Fibroblast of peridontal ligament (primary cell): Measurements from ENCODE around the gene STYXL2.

Experiments used
- DNase-seq: peaks from one replicate; pipeline ENCODE4 v3.0.0-alpha.2; 2010; ENCODE audit errors: extremely low read depth

Gene STYXL2

GRCh38 chr1:167107456-167107855, 13.6 kb downstream of the STYXL2 start:
- no peak for DNase-seq

GRCh38 chr1:167109125-167109524, 15.2 kb downstream of the STYXL2 start:
- no peak for DNase-seq

- DNase-seq: no peak
Observed at GRCh38 chr1:167110586-167110985, 16.7 kb downstream of the STYXL2 start.

GRCh38 chr1:167111868-167112709, 18.2 kb downstream of the STYXL2 start:
- DNase-seq: no peak

DNA sequence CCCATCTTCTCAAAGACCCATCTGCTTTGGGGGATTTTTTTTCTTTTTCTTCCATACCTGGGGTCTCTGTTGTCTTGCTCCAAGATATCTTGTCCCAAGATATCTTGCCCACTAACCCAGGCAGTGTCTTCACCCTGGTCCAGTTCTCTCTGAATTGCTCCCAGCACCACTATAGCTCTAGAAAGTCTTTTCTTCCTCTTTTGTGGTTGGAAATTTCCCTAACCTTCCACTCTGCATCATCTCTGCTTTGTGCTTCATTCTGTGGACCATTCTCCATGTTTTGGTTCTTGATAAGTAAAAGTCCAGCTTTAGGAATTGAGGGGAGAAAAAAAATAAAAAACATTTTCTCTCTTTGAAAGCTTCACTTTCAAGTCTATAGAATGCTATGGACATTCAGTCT, 20.9 kb downstream of the STYXL2 start:
- DNase-seq: no peak

DNA sequence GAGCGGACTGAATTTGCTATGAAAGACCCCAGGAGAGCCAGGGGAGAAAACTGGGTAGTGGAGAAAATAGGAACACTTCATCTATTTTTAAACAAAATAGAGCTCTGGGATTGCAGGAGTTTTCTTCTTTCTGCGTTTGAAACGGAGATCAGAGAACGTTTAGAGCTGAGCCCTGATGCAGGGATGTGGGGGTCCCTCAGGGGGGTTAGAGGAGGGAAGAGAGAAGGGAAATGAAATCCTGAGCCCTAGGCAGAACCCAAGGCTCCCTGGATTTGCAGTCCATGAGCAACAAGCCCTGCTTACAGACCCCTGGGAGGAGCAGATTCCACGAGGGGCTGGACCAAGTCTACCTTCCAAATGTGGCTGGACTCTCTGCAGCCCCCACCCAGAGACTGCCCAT, 21.8 kb downstream of the STYXL2 start:
- no peak for DNase-seq

DNA sequence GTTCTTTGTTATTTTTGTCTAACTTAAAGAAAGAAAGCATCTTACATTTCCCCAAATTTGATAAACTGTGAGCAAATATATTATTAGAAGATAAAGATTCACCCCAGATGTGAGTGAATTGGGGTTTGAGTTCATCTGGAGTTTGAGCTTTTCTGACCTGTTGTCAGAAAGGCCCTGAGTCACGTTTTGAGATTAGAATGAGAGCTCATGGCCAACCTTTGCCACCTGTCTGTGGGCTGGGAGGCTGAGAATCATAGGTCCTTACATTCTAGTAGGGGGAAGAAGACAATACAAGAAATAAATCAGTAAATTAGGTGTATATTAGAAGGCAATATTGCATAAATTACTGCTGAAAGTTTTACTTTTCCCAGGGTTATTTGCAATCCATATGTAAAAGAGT, 22.3 kb downstream of the STYXL2 start:
- no peak for DNase-seq

DNA sequence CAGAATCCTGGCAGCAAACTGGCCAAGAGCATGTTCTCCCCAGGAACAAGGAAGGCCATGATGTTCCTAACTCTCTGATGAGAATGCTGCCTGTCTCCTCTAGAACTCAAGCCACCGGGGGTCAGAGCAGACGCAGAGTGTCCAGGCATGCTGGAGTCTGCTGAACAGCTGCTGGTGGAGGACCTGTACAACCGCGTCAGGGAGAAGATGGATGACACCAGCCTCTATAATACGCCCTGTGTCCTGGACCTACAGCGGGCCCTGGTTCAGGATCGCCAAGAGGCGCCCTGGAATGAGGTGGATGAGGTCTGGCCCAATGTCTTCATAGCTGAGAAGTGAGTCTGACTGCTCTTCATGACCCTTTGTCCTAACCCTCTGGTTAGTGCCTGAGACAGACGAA, 23.4 kb downstream of the STYXL2 start:
- no peak for DNase-seq

GRCh38 chr1:167118188-167118587, 24.3 kb downstream of the STYXL2 start:
- no peak for DNase-seq

- DNase-seq: no peak
Observed at GRCh38 chr1:167119696-167120095, 25.8 kb downstream of the STYXL2 start.

DNA sequence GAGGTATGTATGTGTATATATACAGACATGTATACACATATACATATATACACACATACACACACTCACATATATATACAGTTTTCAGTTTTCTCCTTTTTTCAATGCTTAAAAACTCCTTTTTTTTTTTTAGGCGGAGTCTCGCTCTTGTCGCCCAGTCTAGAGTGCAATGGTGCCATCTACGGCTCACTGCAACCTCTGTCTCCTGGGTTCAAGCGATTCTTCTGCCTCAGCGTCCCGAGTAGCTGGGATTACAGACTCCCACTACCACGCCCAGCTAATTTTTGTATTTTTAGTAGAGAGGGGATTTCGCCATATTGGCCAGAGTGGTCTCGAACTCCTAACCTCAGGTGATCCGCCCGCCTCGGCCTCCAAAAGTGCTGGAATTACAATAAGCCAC, 27.0 kb downstream of the STYXL2 start:
- DNase-seq: no peak

- no peak for DNase-seq
Observed at GRCh38 chr1:167121375-167122120, 27.7 kb downstream of the STYXL2 start.

- no peak for DNase-seq
Observed at GRCh38 chr1:167122121-167122480, 28.2 kb downstream of the STYXL2 start.

- no peak for DNase-seq
Observed at GRCh38 chr1:167122568-167122967, 28.7 kb downstream of the STYXL2 start.

- DNase-seq: no peak
Observed at GRCh38 chr1:167126317-167126716, 32.4 kb downstream of the STYXL2 start.

DNA sequence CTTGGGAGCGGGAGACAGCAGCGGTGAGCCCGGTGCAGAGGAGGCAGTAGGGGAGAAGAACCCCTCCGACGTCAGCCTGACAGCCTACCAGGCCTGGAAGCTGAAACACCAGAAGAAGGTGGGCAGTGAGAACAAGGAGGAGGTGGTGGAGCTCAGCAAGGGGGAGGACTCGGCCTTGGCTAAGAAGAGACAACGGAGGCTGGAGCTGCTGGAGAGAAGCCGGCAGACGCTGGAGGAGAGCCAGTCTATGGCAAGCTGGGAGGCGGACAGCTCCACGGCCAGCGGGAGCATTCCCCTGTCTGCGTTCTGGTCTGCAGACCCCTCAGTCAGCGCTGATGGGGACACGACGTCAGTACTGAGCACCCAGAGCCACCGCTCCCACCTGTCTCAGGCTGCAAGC, 32.9 kb downstream of the STYXL2 start:
- DNase-seq: no peak

- no peak for DNase-seq
Observed at GRCh38 chr1:167127236-167127635, 33.4 kb downstream of the STYXL2 start.

GRCh38 chr1:167127661-167128060, 33.8 kb downstream of the STYXL2 start:
- no peak for DNase-seq

GRCh38 chr1:167128261-167129227, 34.7 kb downstream of the STYXL2 start:
- no peak for DNase-seq

GRCh38 chr1:167130829-167131510, 37.1 kb downstream of the STYXL2 start:
- no peak for DNase-seq

GRCh38 chr1:167132301-167133010, 38.6 kb downstream of the STYXL2 start:
- no peak for DNase-seq
